OCI-LY3 (cell line): ENCODE measurements around the gene SIX1.

Experiments
- CTCF ChIP-seq: fragments of 200-600, 300-600 bp; sonication (generic); IDR thresholded peaks from 2 replicates; pipeline ENCODE4 v1.5.1; 2014; ENCODE audit warnings: antibody characterized with exemption, low read length, low read depth
- EZH2phosphoT487 ChIP-seq: fragments of 200-600 bp; shearing (Covaris generic); IDR thresholded peaks from 2 replicates; pipeline ENCODE4 v1.6.1; 2018; ENCODE audit warnings: antibody characterized with exemption, mixed run types, low read depth

- TF ChIP-seq CTCF = no peak
- no peak for TF ChIP-seq EZH2phosphoT487
Observed at GRCh38 chr14:60654334-60654821, 5.1 kb upstream of the SIX1 start.
